ENCODE results near the gene TRMT6. TPM values are rescaled to one million over a fixed set of nuclear protein-coding genes. Genes with fewer than 3 reads are reported as not detected.

The TRMT6 gene
- total and polyA plus RNA-seq, 2 experiments from 2014 or later = 9.0 to 14.2 TPM

GRCh38 chr20:5949943-5950270 is 426 bp downstream of the TRMT6 start:
- Histone ChIP-seq H3K4me1 (ENCODE audit: insufficient read depth) (peaks cover 11% of the 10 kb centered on the region), H3K27me3 (no peaks in the 10 kb centered on the region), H3K4me3 (peak overlapping the region; percentile 41), H3K79me2 (peaks cover 33% of the 10 kb centered on the region), H3K27ac (peak overlapping the region; percentile 27), H3K36me3 (replicated peaks; ENCODE audit: insufficient read depth, low read depth) (no peaks in the 10 kb centered on the region), H2AFZ (peak overlapping the region; percentile 41), H3K9me3 (ENCODE audit: low read depth) (no peaks in the 10 kb centered on the region), H3K9me2 (replicated peaks; ENCODE audit: insufficient read depth) (no peaks in the 10 kb centered on the region), H3K4me2 (peak overlapping the region; percentile 94), H4K20me1 (ENCODE audit: insufficient read depth, poor library complexity, severe bottlenecking) (no peaks in the 10 kb centered on the region)
- no peak for DNase-seq (ENCODE audit: low spot score)
- WGBS (ENCODE audit: low lambda C conversion rate, missing lambda C conversion rate) = under 1% methylated on average over 11 of the region's 11 CpGs
- TF ChIP-seq, protein P1, sequence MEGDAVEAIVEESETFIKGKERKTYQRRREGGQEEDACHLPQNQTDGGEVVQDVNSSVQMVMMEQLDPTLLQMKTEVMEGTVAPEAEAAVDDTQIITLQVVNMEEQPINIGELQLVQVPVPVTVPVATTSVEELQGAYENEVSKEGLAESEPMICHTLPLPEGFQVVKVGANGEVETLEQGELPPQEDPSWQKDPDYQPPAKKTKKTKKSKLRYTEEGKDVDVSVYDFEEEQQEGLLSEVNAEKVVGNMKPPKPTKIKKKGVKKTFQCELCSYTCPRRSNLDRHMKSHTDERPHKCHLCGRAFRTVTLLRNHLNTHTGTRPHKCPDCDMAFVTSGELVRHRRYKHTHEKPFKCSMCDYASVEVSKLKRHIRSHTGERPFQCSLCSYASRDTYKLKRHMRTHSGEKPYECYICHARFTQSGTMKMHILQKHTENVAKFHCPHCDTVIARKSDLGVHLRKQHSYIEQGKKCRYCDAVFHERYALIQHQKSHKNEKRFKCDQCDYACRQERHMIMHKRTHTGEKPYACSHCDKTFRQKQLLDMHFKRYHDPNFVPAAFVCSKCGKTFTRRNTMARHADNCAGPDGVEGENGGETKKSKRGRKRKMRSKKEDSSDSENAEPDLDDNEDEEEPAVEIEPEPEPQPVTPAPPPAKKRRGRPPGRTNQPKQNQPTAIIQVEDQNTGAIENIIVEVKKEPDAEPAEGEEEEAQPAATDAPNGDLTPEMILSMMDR (IDR thresholded peaks at IDR 0.05; ENCODE audit: poor library complexity) = no peak
- TF ChIP-seq EZH2 (IDR thresholded peaks at IDR 0.05; ENCODE audit: borderline replicate concordance) (no peak), EZH2phosphoT487 (IDR thresholded peaks at IDR 0.05; ENCODE audit: low read depth, severe bottlenecking, unreplicated experiment) (no peak)

DNA sequence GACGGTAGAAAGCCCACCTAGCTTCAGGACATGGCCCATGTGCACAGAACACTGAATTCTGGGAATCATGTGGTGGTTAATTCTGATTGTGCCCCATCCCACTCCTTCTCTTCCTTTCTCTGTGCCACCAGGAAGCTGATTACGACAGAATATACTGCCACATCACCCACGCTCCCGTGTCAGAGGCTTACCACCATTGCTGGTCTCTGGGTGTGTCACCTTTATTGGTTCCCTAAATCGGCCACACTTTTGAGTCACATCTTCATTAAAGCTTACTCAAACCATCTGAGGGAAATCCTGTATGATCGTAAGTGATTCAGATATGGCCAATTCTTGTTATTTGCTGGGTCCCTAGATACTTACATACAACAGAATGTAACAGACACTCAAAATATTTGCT is 3.1 kb downstream of the TRMT6 start:
- no peaks in the 10 kb centered on the region for H3K27me3 ChIP-seq
- no peak for TF ChIP-seq EZH2 (IDR thresholded peaks at IDR 0.05; ENCODE audit: borderline replicate concordance)
- TF ChIP-seq EZH2phosphoT487 (IDR thresholded peaks at IDR 0.05; ENCODE audit: low read depth, severe bottlenecking, unreplicated experiment) = no peak
- TF ChIP-seq, protein P1 (IDR thresholded peaks at IDR 0.05; ENCODE audit: poor library complexity) = no peak
- no peak overlapping the region for H2AFZ ChIP-seq
- H3K9me3 ChIP-seq (ENCODE audit: low read depth) = no peaks in the 10 kb centered on the region
- H3K36me3 ChIP-seq (replicated peaks; ENCODE audit: insufficient read depth, low read depth) = no peaks in the 10 kb centered on the region
- no peak overlapping the region for H3K4me2 ChIP-seq
- whole genome bisulfite sequencing (ENCODE audit: low lambda C conversion rate, missing lambda C conversion rate) = 93% methylated on average over 6 of the region's 6 CpGs
- H3K4me3 ChIP-seq = no peak overlapping the region
- H4K20me1 ChIP-seq (ENCODE audit: insufficient read depth, poor library complexity, severe bottlenecking) = no peaks in the 10 kb centered on the region
- no peaks in the 10 kb centered on the region for H3K9me2 ChIP-seq (replicated peaks; ENCODE audit: insufficient read depth)
- peaks cover 11% of the 10 kb centered on the region for H3K4me1 ChIP-seq (ENCODE audit: insufficient read depth)
- H3K27ac ChIP-seq = no peak overlapping the region
- DNase-seq (ENCODE audit: low spot score) = no peak
- H3K79me2 ChIP-seq = peaks cover 32% of the 10 kb centered on the region

GRCh38 chr20:5945963-5946362 is 4.4 kb downstream of the TRMT6 start:
- Histone ChIP-seq H4K20me1 (ENCODE audit: insufficient read depth, poor library complexity, severe bottlenecking) (no peaks in the 10 kb centered on the region), H3K27me3 (no peaks in the 10 kb centered on the region), H3K4me3 (no peak overlapping the region), H3K4me1 (ENCODE audit: insufficient read depth) (peaks cover 4% of the 10 kb centered on the region), H3K9me3 (ENCODE audit: low read depth) (no peaks in the 10 kb centered on the region), H3K36me3 (replicated peaks; ENCODE audit: insufficient read depth, low read depth) (no peaks in the 10 kb centered on the region), H3K27ac (no peak overlapping the region), H2AFZ (no peak overlapping the region), H3K4me2 (no peak overlapping the region), H3K79me2 (peaks cover 19% of the 10 kb centered on the region), H3K9me2 (replicated peaks; ENCODE audit: insufficient read depth) (no peaks in the 10 kb centered on the region)
- no peak for DNase-seq (ENCODE audit: low spot score)
- TF ChIP-seq EZH2 (IDR thresholded peaks at IDR 0.05; ENCODE audit: borderline replicate concordance) (no peak), EZH2phosphoT487 (IDR thresholded peaks at IDR 0.05; ENCODE audit: low read depth, severe bottlenecking, unreplicated experiment) (no peak)
- TF ChIP-seq, protein P1 (IDR thresholded peaks at IDR 0.05; ENCODE audit: poor library complexity) = no peak
- WGBS (ENCODE audit: low lambda C conversion rate, missing lambda C conversion rate) = 81% methylated on average over 3 of the region's 3 CpGs
